ENCODE data around the gene MMEL1.
A peak's percentile ranks its signal among the peaks of the same experiment; 100 is the strongest.
"Not testable (repeated sequence)": the region's sequence is repeated elsewhere in the genome, so short reads cannot be mapped to it uniquely, and the experiment has no call there.

Gene MMEL1

GRCh38 chr1:2568187-2568816, 64.5 kb downstream of the MMEL1 start:
- DNase-seq: not testable (repeated sequence)

GRCh38 chr1:2567083-2567679, 65.6 kb downstream of the MMEL1 start:
- DNase-seq: no peak

- no peak for DNase-seq
Measured at GRCh38 chr1:2566101-2567045, 66.4 kb downstream of the MMEL1 start.

- no peak for DNase-seq
Measured at GRCh38 chr1:2564815-2565374, 67.9 kb downstream of the MMEL1 start.

GRCh38 chr1:2564006-2564814, 68.6 kb downstream of the MMEL1 start:
- DNase-seq: no peak

- no peak for DNase-seq
Measured at GRCh38 chr1:2563205-2563604, 69.6 kb downstream of the MMEL1 start.

- DNase-seq: no peak
Measured at GRCh38 chr1:2561898-2562895, 70.6 kb downstream of the MMEL1 start.

- no peak for DNase-seq
Measured at GRCh38 chr1:2561446-2561845, 71.4 kb downstream of the MMEL1 start.

- DNase-seq: no peak
Measured at GRCh38 chr1:2560299-2561073, 72.3 kb downstream of the MMEL1 start.

- DNase-seq: no peak
Measured at GRCh38 chr1:2559509-2560298, 73.1 kb downstream of the MMEL1 start.

- DNase-seq: no peak
Measured at GRCh38 chr1:2558861-2559260, 74.0 kb downstream of the MMEL1 start.

- no peak for DNase-seq
Measured at GRCh38 chr1:2558420-2558819, 74.4 kb downstream of the MMEL1 start.

- DNase-seq: no peak
Measured at GRCh38 chr1:2557482-2558400, 75.1 kb downstream of the MMEL1 start.

GRCh38 chr1:2556678-2557481, 75.9 kb downstream of the MMEL1 start:
- peak in 1 of 2 donors; percentile 27 for DNase-seq

GRCh38 chr1:2556277-2556677, 76.5 kb downstream of the MMEL1 start, which contains the start of gene TNFRSF14:
TNFRSF14 (plus strand) TSS chr1:2556371; CDS start chr1:2556665, 294 bp downstream.
- peak; percentile 72 to 80 for DNase-seq

GRCh38 chr1:2555634-2556276, 77.1 kb downstream of the MMEL1 start:
- DNase-seq: peak; percentile 72 to 85

Measured in inflammatory macrophage treated with lipopolysaccharide for 1 hour (primary cell).